HEK293T (cell line): Measurements from ENCODE around the gene SLC22A1.

Experiments
- BHLHE40 ChIP-seq: fragments of 450-650 bp; IDR thresholded peaks from 2 replicates; pipeline ENCODE4 v1.6.1; 2016; ENCODE audit warnings: mild to moderate bottlenecking, moderate library complexity, borderline replicate concordance
- CTBP1 ChIP-seq: fragments of 450-650 bp; IDR thresholded peaks from 2 replicates; pipeline ENCODE4 v1.6.1; 2016; ENCODE audit warnings: borderline replicate concordance
- HDGF ChIP-seq: fragments of 450-650 bp; IDR thresholded peaks from 2 replicates; pipeline ENCODE4 v1.6.1; 2017; ENCODE audit warnings: antibody characterized with exemption, borderline replicate concordance
- NFRKB ChIP-seq: fragments of 450-650 bp; IDR thresholded peaks from 2 replicates; pipeline ENCODE4 v1.6.1; 2016; ENCODE audit warnings: mild to moderate bottlenecking, moderate library complexity
- SP1 ChIP-seq: fragments of 450-650 bp; IDR thresholded peaks from 2 replicates; pipeline ENCODE4 v1.6.1; 2017
- SUZ12 ChIP-seq: fragments of 450-650 bp; IDR thresholded peaks from 2 replicates; pipeline ENCODE4 v1.6.1; 2016; ENCODE audit warnings: mild to moderate bottlenecking
- ZNF384 ChIP-seq: fragments of 450-650 bp; IDR thresholded peaks from 2 replicates; pipeline ENCODE4 v1.6.1; 2016

DNA sequence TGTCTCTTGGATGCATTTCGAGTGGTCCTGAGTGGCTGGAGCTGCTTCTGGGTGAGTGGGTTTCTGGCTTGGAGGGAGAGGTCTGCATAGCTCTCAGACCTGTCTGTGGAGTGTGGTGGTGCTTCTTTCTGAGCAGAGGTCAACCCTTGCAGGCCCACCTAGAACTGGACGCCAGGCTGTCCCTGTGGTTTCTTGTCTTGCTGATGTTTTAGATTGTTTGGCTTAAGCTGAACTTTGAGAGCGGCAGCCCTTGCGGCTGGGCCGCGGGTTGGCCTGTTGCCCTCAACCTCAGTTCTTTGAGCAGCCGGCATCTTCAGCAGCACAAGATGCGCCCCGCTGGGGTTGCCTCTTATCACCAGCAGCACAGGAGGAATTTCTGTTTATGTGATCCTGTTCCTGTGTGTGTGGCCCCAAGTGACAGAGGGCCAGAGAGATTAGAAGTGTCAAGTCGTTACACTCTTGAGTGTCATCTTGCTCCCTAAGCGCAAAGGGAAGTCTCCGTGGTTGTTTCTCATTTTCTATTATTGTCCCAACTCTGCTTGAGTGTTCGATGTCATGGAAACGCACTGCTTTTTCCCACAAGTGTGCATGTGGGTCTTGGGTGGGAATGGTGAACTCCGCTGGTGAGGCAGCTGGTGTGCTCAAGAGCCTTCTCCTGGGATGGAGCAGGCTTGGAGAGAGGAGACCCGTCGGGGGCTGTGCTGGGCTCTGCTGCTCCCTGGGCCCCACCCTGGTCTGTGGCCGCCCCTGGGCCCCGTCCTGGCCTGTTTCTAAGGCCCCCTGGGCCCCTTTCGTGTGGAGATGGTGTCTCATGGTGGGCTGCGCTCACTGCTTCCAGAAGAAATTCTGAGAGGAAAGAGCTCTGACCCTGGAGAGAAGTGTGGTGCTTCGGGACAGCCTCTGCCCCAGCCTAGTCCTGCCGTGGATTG, 20.1 kb upstream of the SLC22A1 start:
- TF ChIP-seq HDGF (no peak), SUZ12 (no peak), BHLHE40 (no peak), SP1 (no peak), ZNF384 (no peak), CTBP1 (no peak), NFRKB (no peak)
